ENCODE data around the gene MPPE1. TPM values are rescaled to one million over a fixed set of nuclear protein-coding genes. Genes with fewer than 3 reads are reported as not detected.
A peak's percentile ranks its signal among the peaks of the same experiment; 100 is the strongest.

MPPE1 gene
- total RNA-seq, 1 donor from 2014 or later = 52.9 TPM

GRCh38 chr18:11851146-11851805, 56.8 kb downstream of the MPPE1 start, which contains the start of gene CHMP1B:
Gene CHMP1B (plus strand): TSS chr18:11851413. CDS start chr18:11851512, 99 bp downstream.
- ChIA-PET POLR2A (interaction anchor here (0.9 to 2.1 kb wide), 8 partner anchors 30 to 526 kb away, joined by 3 to 12 read pairs (median 6); partner anchors contain the start of genes AFG3L2, IMPA2 and MPPE1), CTCF (interaction anchor here (1.6 kb wide), 1 partner anchor 87 kb away, joined by 5 read pairs; no protein-coding TSS in a partner anchor)
- Mint-ChIP-seq H3K36me3 (ENCODE audit: low read depth) (peaks cover 26% of the 10 kb centered on the region), H3K9me3 (no peaks in the 10 kb centered on the region), H3K4me3 (peak within 1 kb of the TSS; percentile 100), H3K27ac (peak within 1 kb of the TSS; percentile 99), H3K27me3 (no peaks in the 10 kb centered on the region), H3K4me1 (peaks cover 52% of the 10 kb centered on the region)
- intact Hi-C loops (cut with micrococcal nuclease) = loop anchor here (1.0 to 10.0 kb wide), 13 partner anchors 32 to 1939 kb away; partner anchors contain the start of genes CEP192, IMPA2, MPPE1 and NAPG
- DNase-seq (peak; percentile 98), ATAC-seq (ENCODE audit: low read depth) (peak; percentile 94)
- TF ChIP-seq CTCF (IDR thresholded peaks at IDR 0.05) = no peak

DNA sequence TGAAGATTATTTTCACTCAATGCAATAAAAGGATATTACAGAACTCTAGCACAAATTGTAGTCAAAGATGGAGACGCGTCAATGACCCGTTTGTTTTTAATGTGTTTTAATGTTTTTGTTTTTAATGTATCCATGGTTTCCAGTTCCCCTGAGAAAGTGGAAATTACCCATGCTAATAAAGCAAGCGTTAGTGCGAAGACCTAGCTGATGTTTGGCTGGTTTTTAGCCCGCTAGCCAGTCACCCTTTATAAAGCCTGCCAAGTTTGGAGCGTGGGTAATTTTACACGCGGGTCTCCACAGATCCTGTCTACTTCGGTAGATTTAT, 57.3 kb downstream of the MPPE1 start:
- TF ChIP-seq CTCF (IDR thresholded peaks at IDR 0.05) = no peak
- Mint-ChIP-seq H3K4me3 (peak overlapping the region; percentile 100), H3K27ac (peak overlapping the region; percentile 99), H3K9me3 (no peaks in the 10 kb centered on the region), H3K4me1 (peaks cover 52% of the 10 kb centered on the region), H3K36me3 (ENCODE audit: low read depth) (peaks cover 22% of the 10 kb centered on the region), H3K27me3 (no peaks in the 10 kb centered on the region)
- ATAC-seq (ENCODE audit: low read depth) (peak; percentile 38), DNase-seq (no peak)
- intact Hi-C loops (cut with micrococcal nuclease) = loop anchor here (1.0 to 10.0 kb wide), 13 partner anchors 33 to 1938 kb away; partner anchors contain the start of genes CEP192, IMPA2, MPPE1 and NAPG
- CTCF ChIA-PET = interaction anchor here (1.6 kb wide), 1 partner anchor 87 kb away, joined by 5 read pairs; no protein-coding TSS in a partner anchor
- POLR2A ChIA-PET = interaction anchor here (0.9 to 2.1 kb wide), 6 partner anchors 31 to 526 kb away, joined by 3 to 12 read pairs (median 6); partner anchors contain the start of genes AFG3L2, IMPA2 and MPPE1

DNA sequence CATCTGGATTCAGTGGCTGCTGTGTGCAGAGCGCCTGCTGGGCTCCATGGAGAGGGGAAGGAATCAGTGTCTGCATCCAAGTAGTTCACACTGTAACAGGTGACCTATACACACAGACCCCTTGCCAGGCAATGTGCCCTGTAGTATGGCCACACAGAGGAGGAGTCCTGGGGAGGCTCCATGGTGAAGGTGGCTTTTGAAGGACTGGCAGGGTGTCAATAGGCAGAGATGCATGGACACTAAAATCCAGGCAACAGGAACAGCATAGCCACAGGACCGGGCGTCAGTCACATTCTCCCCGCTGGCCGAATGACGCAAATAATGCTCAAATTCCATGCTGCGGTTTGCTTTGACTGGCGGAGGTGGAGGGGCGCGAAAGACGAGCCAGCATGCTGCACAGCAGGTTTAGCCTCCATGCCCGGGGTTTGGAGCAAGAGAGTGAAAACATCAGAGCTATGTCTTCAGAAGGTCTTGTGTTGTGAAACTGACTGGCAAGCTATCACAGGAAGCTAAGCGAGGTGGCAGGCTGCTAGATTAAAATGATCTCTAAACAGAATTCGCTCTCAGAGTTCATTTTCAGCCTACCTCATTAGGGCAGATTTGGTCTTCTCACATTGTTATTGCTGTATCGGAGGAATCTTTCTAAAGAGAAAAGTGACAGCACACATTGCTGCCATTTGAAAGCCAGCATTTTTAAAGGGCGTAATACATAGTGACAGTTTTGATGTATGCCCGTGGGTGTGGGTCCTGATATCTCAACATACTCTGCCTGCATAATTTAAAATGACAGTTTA, 58.1 kb downstream of the MPPE1 start:
- peaks cover 50% of the 10 kb centered on the region for H3K4me1 Mint-ChIP-seq
- intact Hi-C loops (cut with micrococcal nuclease) = loop anchor here (2.0 to 10.0 kb wide), 10 partner anchors 187 to 1938 kb away; partner anchors contain the start of genes CEP192, NAPG, PTPN2 and VAPA
- CTCF ChIA-PET = interaction anchor here (0.7 to 1.6 kb wide), 3 partner anchors 88 to 145 kb away, joined by 3 to 5 read pairs (median 3); no protein-coding TSS in a partner anchor
- DNase-seq (peak; percentile 29), ATAC-seq (ENCODE audit: low read depth) (peak; percentile 5)
- POLR2A ChIA-PET = interaction anchor here (0.7 to 2.1 kb wide), 5 partner anchors 32 to 145 kb away, joined by 3 to 12 read pairs (median 8); partner anchors contain the start of genes IMPA2 and MPPE1
- no peak for TF ChIP-seq CTCF (IDR thresholded peaks at IDR 0.05)
- no peaks in the 10 kb centered on the region for H3K27me3 Mint-ChIP-seq
- H3K9me3 Mint-ChIP-seq = no peaks in the 10 kb centered on the region
- H3K27ac Mint-ChIP-seq = peak overlapping the region; percentile 99
- peaks cover 17% of the 10 kb centered on the region for H3K36me3 Mint-ChIP-seq (ENCODE audit: low read depth)
- peak overlapping the region; percentile 100 for H3K4me3 Mint-ChIP-seq

GRCh38 chr18:11849279-11849678, 58.8 kb downstream of the MPPE1 start:
- TF ChIP-seq CTCF (IDR thresholded peaks at IDR 0.05) = no peak
- ATAC-seq (ENCODE audit: low read depth) (no peak), DNase-seq (no peak)
- no peaks in the 10 kb centered on the region for H3K9me3 Mint-ChIP-seq
- peak overlapping the region; percentile 35 for H3K27ac Mint-ChIP-seq
- ChIA-PET CTCF (no interaction called here), POLR2A (interaction anchor here (0.7 to 2.1 kb wide), 2 partner anchors 132 to 145 kb away, joined by 3 to 12 read pairs; partner anchors contain the start of gene IMPA2)
- H3K4me1 Mint-ChIP-seq = peaks cover 44% of the 10 kb centered on the region
- peaks cover 3% of the 10 kb centered on the region for H3K27me3 Mint-ChIP-seq
- peak overlapping the region; percentile 19 for H3K4me3 Mint-ChIP-seq
- intact Hi-C loops (cut with micrococcal nuclease) = no loop called here
- H3K36me3 Mint-ChIP-seq (ENCODE audit: low read depth) = peaks cover 12% of the 10 kb centered on the region
